GM19372 (cell line): ENCODE measurements around the gene SLC17A8.
A peak's percentile ranks its signal among the peaks of the same experiment; 100 is the strongest.
"Not testable (repeated sequence)": the region's sequence is repeated elsewhere in the genome, so short reads cannot be mapped to it uniquely, and the experiment has no call there.

ENCODE experiments used
- ATAC-seq: cut with Tn5 transposase; IDR thresholded peaks from one replicate; pipeline ENCODE4 v1.9.1; 2021; ENCODE audit warnings: mild to moderate bottlenecking, low read depth, moderate library complexity; ENCODE audit not compliant: unreplicated experiment

SLC17A8 gene

GRCh38 chr12:100356644-100357223 lies at the start of gene SLC17A8:
TSS of gene SLC17A8 (plus strand) at chr12:100357074. CDS start at chr12:100357392, 318 bp downstream.
- no peak for ATAC-seq

- not testable (repeated sequence) for ATAC-seq
These were observed 48.7 kb upstream of the SLC17A8 start for GRCh38 chr12:100308138-100308537.

- no peak for ATAC-seq
These were observed 45.6 kb upstream of the SLC17A8 start for GRCh38 chr12:100311317-100311716.

- no peak for ATAC-seq
These were observed 39.5 kb upstream of the SLC17A8 start for GRCh38 chr12:100317371-100317770.

- ATAC-seq, result no peak
These were observed 32.4 kb upstream of the SLC17A8 start for GRCh38 chr12:100324498-100324897.

- ATAC-seq, result no peak
These were observed 30.7 kb upstream of the SLC17A8 start for GRCh38 chr12:100326208-100326607.

- peak; percentile 91 for ATAC-seq
These were observed 27.1 kb upstream of the SLC17A8 start for GRCh38 chr12:100329800-100330199.

- ATAC-seq, result no peak
These were observed 25.0 kb upstream of the SLC17A8 start for GRCh38 chr12:100331871-100332270.

GRCh38 chr12:100332852-100333251 lies 24.0 kb upstream of the SLC17A8 start:
- ATAC-seq, result no peak

- no peak for ATAC-seq
These were observed 19.6 kb upstream of the SLC17A8 start for GRCh38 chr12:100337299-100337698.

- no peak for ATAC-seq
These were observed 19.1 kb upstream of the SLC17A8 start for GRCh38 chr12:100337727-100338126.

- ATAC-seq, result no peak
These were observed 17.8 kb upstream of the SLC17A8 start for GRCh38 chr12:100339071-100339470.

GRCh38 chr12:100342897-100343296 lies 14.0 kb upstream of the SLC17A8 start:
- not testable (repeated sequence) for ATAC-seq

GRCh38 chr12:100344351-100344750 lies 12.5 kb upstream of the SLC17A8 start:
- ATAC-seq, result not testable (repeated sequence)

- no peak for ATAC-seq
These were observed 11.7 kb upstream of the SLC17A8 start for GRCh38 chr12:100345020-100345767.

GRCh38 chr12:100346660-100347059 lies 10.2 kb upstream of the SLC17A8 start:
- ATAC-seq, result no peak

- no peak for ATAC-seq
These were observed 8.0 kb upstream of the SLC17A8 start for GRCh38 chr12:100348657-100349454.

- no peak for ATAC-seq
These were observed 2.4 kb downstream of the SLC17A8 start for GRCh38 chr12:100359248-100359647.

GRCh38 chr12:100359822-100360221 lies 2.9 kb downstream of the SLC17A8 start:
- ATAC-seq, result no peak

- no peak for ATAC-seq
These were observed 3.6 kb downstream of the SLC17A8 start for GRCh38 chr12:100360450-100360849.

GRCh38 chr12:100364324-100364723 lies 7.5 kb downstream of the SLC17A8 start:
- no peak for ATAC-seq
